WTC11 (cell line): ENCODE results near the gene KDM2B. TPM values are rescaled to one million over a fixed set of nuclear protein-coding genes. Genes with fewer than 3 reads are reported as not detected.
A peak's percentile ranks its signal among the peaks of the same experiment; 100 is the strongest.

ENCODE experiments used
- ATAC-seq: fragments of 200-7000 bp; cut with Tn5 transposase; 2 replicates; pipeline ENCODE4 v1.10.0; 2021; ENCODE audit warnings: mild to moderate bottlenecking, moderate library complexity
- CTCF ChIA-PET: fragments of 300-600 bp; sonication (Branson Sonifier 250); formaldehyde crosslinking; loops from one replicate; lab custom pipeline; 2021; ENCODE audit warnings: antibody characterized with exemption; lab: Charles Lee
- POLR2A ChIA-PET: fragments of 350-600 bp; sonication (Branson Sonifier 250); formaldehyde crosslinking; loops from one replicate; lab custom pipeline; 2021; ENCODE audit warnings: antibody characterized with exemption; lab: Charles Lee
- DNase-seq: peaks from one replicate; pipeline ENCODE4 v3.0.0; 2021; ENCODE audit warnings: low spot score
- H3K27ac Mint-ChIP-seq: 2 replicates; pipeline ENCODE4 v1.8.0; 2021; ENCODE audit warnings: mixed read lengths
- H3K27me3 Mint-ChIP-seq: 2 replicates; pipeline ENCODE4 v1.8.0; 2021; ENCODE audit warnings: low read depth, mild to moderate bottlenecking, moderate library complexity, mixed read lengths
- H3K36me3 Mint-ChIP-seq: 2 replicates; pipeline ENCODE4 v1.8.0; 2021; ENCODE audit warnings: mixed read lengths
- H3K4me1 Mint-ChIP-seq: 2 replicates; pipeline ENCODE4 v1.8.0; 2022; ENCODE audit warnings: mixed read lengths
- H3K4me3 Mint-ChIP-seq: 2 replicates; pipeline ENCODE4 v1.8.0; 2021; ENCODE audit warnings: mild to moderate bottlenecking, moderate library complexity, mixed read lengths
- H3K9me3 Mint-ChIP-seq: 2 replicates; pipeline ENCODE4 v1.8.0; 2021; ENCODE audit warnings: mixed read lengths
- EMX1 ChIP-seq: fragments of 250-450 bp; sonication (Bioruptor Pico); IDR thresholded peaks from 2 replicates; pipeline ENCODE4 v1.8.0; 2021; ENCODE audit warnings: mild to moderate bottlenecking
- ESRRA ChIP-seq: sonication (generic); formaldehyde crosslinking; IDR thresholded peaks from 2 replicates; pipeline ENCODE4 v1.8.1; 2022; ENCODE audit warnings: mild to moderate bottlenecking, missing genetic modification reagents, borderline replicate concordance
- ETV6 ChIP-seq: sonication (generic); formaldehyde crosslinking; IDR thresholded peaks from 2 replicates; pipeline ENCODE4 v1.8.1; 2022; ENCODE audit warnings: mild to moderate bottlenecking, missing genetic modification reagents
- IRF2 ChIP-seq: sonication (generic); formaldehyde crosslinking; IDR thresholded peaks from 2 replicates; pipeline ENCODE4 v1.8.0; 2022; ENCODE audit warnings: low read depth, missing genetic modification reagents, borderline replicate concordance
- NR3C1 ChIP-seq: sonication (generic); formaldehyde crosslinking; conservative IDR thresholded peaks from 2 replicates; pipeline ENCODE4 v1.8.1; 2023; ENCODE audit warnings: low read depth, mild to moderate bottlenecking, missing genetic modification reagents
- OVOL2 ChIP-seq: fragments of 250-450 bp; sonication (Bioruptor Pico); IDR thresholded peaks from 2 replicates; pipeline ENCODE4 v1.9.0; 2021; ENCODE audit warnings: mild to moderate bottlenecking, borderline replicate concordance
- TEAD1 ChIP-seq: sonication (generic); formaldehyde crosslinking; IDR thresholded peaks from 2 replicates; pipeline ENCODE4 v1.8.0; 2022; ENCODE audit warnings: mild to moderate bottlenecking, missing genetic modification reagents
- TP53 ChIP-seq: sonication (generic); formaldehyde crosslinking; IDR thresholded peaks from 2 replicates; pipeline ENCODE4 v1.8.1; 2023; ENCODE audit warnings: mild to moderate bottlenecking, missing genetic modification reagents
- ZNF396 ChIP-seq: fragments of 250-450 bp; sonication (Bioruptor Pico); IDR thresholded peaks from 2 replicates; pipeline ENCODE4 v1.8.0; 2021; ENCODE audit warnings: mild to moderate bottlenecking, moderate library complexity, borderline replicate concordance
- total RNA-seq: library from RNA; stranded (reverse); gene quantifications from 3 replicates; pipeline ENCODE4 v1.2.3, GENCODE V29; 2021
- TF ChIP-seq, protein P1 (sequence below): sonication (generic); formaldehyde crosslinking; IDR thresholded peaks from 2 replicates; pipeline ENCODE4 v1.8.0; 2022; ENCODE audit warnings: mild to moderate bottlenecking, missing genetic modification reagents
- TF ChIP-seq, protein P2 (sequence below): sonication (generic); formaldehyde crosslinking; IDR thresholded peaks from 2 replicates; pipeline ENCODE4 v1.8.0; 2022; ENCODE audit warnings: missing genetic modification reagents
- TF ChIP-seq, protein P3 (sequence below): fragments of 200-600 bp; IDR thresholded peaks from 2 replicates; pipeline ENCODE4 v1.8.0; 2022; ENCODE audit warnings: antibody characterized with exemption
- TF ChIP-seq, protein P4 (sequence below): sonication (generic); formaldehyde crosslinking; IDR thresholded peaks from 2 replicates; pipeline ENCODE4 v1.8.1; 2023; ENCODE audit warnings: mild to moderate bottlenecking, missing genetic modification reagents
- TF ChIP-seq, protein P5 (sequence below): sonication (generic); formaldehyde crosslinking; IDR thresholded peaks from 2 replicates; pipeline ENCODE4 v1.8.0; 2022; ENCODE audit warnings: mild to moderate bottlenecking, missing genetic modification reagents
- TF ChIP-seq, protein P6 (sequence below): fragments of 250-450 bp; sonication (Bioruptor Pico); IDR thresholded peaks from 2 replicates; pipeline ENCODE4 v1.9.0; 2021; ENCODE audit warnings: moderate library complexity, mild to moderate bottlenecking, inconsistent platforms, borderline replicate concordance
- TF ChIP-seq, protein P7 (sequence below): sonication (generic); formaldehyde crosslinking; IDR thresholded peaks from 2 replicates; pipeline ENCODE4 v1.8.1; 2023; ENCODE audit warnings: mild to moderate bottlenecking, moderate library complexity, missing genetic modification reagents

Gene KDM2B
- total RNA-seq, 1 experiment from 2014 or later: 147 TPM

DNA sequence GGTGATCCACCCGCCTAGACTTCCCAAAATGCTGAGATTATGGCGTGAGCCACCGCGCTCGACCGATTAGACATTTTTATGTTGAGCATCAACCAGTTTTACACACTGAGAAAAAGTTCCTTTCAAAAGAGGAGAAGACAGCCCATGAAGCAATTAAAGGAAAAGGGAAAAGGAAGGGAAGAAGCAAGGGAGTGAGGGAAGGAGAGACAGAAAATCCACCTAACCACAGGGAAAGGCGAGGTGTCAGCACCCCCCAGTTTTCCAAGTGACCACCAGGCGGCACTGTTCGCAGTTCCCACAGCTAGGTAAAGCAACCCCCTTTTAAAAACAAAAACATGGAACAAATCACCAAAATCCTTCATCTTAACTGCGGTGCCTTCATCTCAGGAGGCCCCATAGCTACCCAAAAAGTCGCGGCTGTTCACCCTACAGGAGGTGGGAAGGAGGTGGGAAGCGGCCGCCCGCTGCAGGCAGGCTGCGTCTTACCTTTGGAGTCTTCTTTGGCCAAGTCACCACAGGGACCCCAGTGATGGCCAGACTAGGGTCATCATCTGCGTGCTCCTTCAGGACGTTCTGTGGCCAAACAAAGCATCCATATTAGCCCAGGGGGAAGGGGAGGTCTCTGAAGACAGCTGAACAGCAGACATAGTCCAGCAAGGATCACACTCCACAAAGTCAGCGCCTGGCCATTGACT is 86.6 kb downstream of the KDM2B start:
- peaks cover 17% of the 10 kb centered on the region for H3K4me1 Mint-ChIP-seq
- no peaks in the 10 kb centered on the region for H3K9me3 Mint-ChIP-seq
- ATAC-seq (peak; percentile 78), DNase-seq (peak; percentile 84)
- peaks cover 31% of the 10 kb centered on the region for H3K36me3 Mint-ChIP-seq
- H3K4me3 Mint-ChIP-seq: no peak overlapping the region
- H3K27me3 Mint-ChIP-seq: no peaks in the 10 kb centered on the region
- TF ChIP-seq, protein P1, sequence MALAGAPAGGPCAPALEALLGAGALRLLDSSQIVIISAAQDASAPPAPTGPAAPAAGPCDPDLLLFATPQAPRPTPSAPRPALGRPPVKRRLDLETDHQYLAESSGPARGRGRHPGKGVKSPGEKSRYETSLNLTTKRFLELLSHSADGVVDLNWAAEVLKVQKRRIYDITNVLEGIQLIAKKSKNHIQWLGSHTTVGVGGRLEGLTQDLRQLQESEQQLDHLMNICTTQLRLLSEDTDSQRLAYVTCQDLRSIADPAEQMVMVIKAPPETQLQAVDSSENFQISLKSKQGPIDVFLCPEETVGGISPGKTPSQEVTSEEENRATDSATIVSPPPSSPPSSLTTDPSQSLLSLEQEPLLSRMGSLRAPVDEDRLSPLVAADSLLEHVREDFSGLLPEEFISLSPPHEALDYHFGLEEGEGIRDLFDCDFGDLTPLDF (CRISPR knock-in tag): no peak
- TF ChIP-seq, protein P2, sequence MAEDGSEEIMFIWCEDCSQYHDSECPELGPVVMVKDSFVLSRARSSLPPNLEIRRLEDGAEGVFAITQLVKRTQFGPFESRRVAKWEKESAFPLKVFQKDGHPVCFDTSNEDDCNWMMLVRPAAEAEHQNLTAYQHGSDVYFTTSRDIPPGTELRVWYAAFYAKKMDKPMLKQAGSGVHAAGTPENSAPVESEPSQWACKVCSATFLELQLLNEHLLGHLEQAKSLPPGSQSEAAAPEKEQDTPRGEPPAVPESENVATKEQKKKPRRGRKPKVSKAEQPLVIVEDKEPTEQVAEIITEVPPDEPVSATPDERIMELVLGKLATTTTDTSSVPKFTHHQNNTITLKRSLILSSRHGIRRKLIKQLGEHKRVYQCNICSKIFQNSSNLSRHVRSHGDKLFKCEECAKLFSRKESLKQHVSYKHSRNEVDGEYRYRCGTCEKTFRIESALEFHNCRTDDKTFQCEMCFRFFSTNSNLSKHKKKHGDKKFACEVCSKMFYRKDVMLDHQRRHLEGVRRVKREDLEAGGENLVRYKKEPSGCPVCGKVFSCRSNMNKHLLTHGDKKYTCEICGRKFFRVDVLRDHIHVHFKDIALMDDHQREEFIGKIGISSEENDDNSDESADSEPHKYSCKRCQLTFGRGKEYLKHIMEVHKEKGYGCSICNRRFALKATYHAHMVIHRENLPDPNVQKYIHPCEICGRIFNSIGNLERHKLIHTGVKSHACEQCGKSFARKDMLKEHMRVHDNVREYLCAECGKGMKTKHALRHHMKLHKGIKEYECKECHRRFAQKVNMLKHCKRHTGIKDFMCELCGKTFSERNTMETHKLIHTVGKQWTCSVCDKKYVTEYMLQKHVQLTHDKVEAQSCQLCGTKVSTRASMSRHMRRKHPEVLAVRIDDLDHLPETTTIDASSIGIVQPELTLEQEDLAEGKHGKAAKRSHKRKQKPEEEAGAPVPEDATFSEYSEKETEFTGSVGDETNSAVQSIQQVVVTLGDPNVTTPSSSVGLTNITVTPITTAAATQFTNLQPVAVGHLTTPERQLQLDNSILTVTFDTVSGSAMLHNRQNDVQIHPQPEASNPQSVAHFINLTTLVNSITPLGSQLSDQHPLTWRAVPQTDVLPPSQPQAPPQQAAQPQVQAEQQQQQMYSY (CRISPR knock-in tag): 0 out of 2 replicates have a peak, but pooled peaks have one; percentile 16
- TF ChIP-seq, protein P3, sequence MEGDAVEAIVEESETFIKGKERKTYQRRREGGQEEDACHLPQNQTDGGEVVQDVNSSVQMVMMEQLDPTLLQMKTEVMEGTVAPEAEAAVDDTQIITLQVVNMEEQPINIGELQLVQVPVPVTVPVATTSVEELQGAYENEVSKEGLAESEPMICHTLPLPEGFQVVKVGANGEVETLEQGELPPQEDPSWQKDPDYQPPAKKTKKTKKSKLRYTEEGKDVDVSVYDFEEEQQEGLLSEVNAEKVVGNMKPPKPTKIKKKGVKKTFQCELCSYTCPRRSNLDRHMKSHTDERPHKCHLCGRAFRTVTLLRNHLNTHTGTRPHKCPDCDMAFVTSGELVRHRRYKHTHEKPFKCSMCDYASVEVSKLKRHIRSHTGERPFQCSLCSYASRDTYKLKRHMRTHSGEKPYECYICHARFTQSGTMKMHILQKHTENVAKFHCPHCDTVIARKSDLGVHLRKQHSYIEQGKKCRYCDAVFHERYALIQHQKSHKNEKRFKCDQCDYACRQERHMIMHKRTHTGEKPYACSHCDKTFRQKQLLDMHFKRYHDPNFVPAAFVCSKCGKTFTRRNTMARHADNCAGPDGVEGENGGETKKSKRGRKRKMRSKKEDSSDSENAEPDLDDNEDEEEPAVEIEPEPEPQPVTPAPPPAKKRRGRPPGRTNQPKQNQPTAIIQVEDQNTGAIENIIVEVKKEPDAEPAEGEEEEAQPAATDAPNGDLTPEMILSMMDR: peak; percentile 90
- H3K27ac Mint-ChIP-seq: peak overlapping the region; percentile 88
- POLR2A ChIA-PET: interaction anchor here (0.6 kb wide), 2 partner anchors 70 to 154 kb away, joined by 3 read pairs; no protein-coding TSS in a partner anchor
- CTCF ChIA-PET: interaction anchor here (0.6 to 3.2 kb wide), 15 partner anchors 12 to 512 kb away, joined by 3 to 13 read pairs (median 4); no protein-coding TSS in a partner anchor

DNA sequence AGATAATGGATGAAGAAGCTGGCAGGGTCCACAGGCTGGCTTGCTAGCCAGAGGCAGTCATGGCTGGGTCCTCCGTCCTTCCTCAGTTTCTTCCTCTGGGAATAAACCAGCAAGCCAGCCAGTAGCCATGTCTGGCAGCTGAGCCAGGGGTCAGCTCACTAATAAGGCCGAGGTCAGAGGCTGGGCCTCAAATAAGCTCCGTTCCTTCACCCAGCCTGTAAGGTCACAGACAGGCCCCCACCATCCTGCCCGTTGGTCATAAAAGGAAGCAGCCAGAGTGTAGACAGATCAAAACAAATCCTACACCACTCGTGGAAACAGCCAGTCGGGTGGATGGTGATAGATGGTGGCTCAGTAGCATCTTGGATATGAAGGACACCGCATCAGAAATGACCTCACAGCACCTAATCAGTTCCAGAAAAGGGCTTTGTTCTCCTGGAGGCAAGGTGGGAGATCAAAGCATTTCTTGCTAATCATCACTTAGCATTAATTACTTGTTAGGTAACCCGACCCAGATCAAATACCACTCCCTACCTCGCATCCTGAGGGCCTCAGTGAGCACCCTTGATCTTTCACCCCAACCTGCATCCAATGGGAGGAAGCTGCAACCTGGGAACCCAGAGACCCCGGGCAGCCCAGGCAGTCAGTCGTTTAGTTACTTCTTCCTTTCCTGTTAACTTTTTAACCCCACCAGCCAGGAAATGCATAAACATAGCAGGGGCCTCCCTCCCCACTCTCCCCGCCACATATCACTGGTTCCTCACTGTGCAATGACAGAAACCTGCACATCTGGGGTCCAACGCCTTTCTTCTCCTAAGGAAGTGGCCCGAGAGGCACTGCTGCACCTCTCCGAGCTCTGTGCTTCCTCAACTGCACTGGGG is 90.2 kb downstream of the KDM2B start:
- H3K36me3 Mint-ChIP-seq: peaks cover 26% of the 10 kb centered on the region
- DNase-seq (no peak), ATAC-seq (no peak; the same call in 1 of the 2 replicates)
- H3K9me3 Mint-ChIP-seq: no peaks in the 10 kb centered on the region
- H3K27ac Mint-ChIP-seq: peak overlapping the region; percentile 19; the same call in 1 of the 2 replicates
- ChIA-PET POLR2A (interaction anchor here (0.6 kb wide), 1 partner anchor 89 kb away, joined by 9 read pairs; no protein-coding TSS in a partner anchor), CTCF (interaction anchor here (0.6 to 2.6 kb wide), 7 partner anchors 10 to 245 kb away, joined by 3 to 17 read pairs (median 4); no protein-coding TSS in a partner anchor)
- no peak overlapping the region for H3K4me3 Mint-ChIP-seq
- H3K27me3 Mint-ChIP-seq: no peaks in the 10 kb centered on the region
- H3K4me1 Mint-ChIP-seq: peaks cover 21% of the 10 kb centered on the region
- TF ChIP-seq, protein P4, sequence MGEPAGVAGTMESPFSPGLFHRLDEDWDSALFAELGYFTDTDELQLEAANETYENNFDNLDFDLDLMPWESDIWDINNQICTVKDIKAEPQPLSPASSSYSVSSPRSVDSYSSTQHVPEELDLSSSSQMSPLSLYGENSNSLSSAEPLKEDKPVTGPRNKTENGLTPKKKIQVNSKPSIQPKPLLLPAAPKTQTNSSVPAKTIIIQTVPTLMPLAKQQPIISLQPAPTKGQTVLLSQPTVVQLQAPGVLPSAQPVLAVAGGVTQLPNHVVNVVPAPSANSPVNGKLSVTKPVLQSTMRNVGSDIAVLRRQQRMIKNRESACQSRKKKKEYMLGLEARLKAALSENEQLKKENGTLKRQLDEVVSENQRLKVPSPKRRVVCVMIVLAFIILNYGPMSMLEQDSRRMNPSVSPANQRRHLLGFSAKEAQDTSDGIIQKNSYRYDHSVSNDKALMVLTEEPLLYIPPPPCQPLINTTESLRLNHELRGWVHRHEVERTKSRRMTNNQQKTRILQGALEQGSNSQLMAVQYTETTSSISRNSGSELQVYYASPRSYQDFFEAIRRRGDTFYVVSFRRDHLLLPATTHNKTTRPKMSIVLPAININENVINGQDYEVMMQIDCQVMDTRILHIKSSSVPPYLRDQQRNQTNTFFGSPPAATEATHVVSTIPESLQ (CRISPR knock-in tag): no peak
- no peak for TF ChIP-seq IRF2 (CRISPR knock-in tag)
- TF ChIP-seq, protein P5, sequence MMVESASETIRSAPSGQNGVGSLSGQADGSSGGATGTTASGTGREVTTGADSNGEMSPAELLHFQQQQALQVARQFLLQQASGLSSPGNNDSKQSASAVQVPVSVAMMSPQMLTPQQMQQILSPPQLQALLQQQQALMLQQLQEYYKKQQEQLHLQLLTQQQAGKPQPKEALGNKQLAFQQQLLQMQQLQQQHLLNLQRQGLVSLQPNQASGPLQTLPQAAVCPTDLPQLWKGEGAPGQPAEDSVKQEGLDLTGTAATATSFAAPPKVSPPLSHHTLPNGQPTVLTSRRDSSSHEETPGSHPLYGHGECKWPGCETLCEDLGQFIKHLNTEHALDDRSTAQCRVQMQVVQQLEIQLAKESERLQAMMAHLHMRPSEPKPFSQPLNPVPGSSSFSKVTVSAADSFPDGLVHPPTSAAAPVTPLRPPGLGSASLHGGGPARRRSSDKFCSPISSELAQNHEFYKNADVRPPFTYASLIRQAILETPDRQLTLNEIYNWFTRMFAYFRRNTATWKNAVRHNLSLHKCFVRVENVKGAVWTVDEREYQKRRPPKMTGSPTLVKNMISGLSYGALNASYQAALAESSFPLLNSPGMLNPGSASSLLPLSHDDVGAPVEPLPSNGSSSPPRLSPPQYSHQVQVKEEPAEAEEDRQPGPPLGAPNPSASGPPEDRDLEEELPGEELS: no peak
- no peak for TF ChIP-seq ZNF396 (CRISPR knock-in tag)
- TF ChIP-seq ESRRA (CRISPR knock-in tag): no peak
- TF ChIP-seq, protein P6, sequence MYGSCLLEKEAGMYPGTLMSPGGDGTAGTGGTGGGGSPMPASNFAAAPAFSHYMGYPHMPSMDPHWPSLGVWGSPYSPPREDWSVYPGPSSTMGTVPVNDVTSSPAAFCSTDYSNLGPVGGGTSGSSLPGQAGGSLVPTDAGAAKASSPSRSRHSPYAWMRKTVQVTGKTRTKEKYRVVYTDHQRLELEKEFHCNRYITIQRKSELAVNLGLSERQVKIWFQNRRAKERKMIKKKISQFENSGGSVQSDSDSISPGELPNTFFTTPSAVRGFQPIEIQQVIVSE: no peak
- TF ChIP-seq, protein P7, sequence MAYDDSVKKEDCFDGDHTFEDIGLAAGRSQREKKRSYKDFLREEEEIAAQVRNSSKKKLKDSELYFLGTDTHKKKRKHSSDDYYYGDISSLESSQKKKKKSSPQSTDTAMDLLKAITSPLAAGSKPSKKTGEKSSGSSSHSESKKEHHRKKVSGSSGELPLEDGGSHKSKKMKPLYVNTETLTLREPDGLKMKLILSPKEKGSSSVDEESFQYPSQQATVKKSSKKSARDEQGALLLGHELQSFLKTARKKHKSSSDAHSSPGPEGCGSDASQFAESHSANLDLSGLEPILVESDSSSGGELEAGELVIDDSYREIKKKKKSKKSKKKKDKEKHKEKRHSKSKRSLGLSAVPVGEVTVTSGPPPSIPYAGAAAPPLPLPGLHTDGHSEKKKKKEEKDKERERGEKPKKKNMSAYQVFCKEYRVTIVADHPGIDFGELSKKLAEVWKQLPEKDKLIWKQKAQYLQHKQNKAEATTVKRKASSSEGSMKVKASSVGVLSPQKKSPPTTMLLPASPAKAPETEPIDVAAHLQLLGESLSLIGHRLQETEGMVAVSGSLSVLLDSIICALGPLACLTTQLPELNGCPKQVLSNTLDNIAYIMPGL (CRISPR knock-in tag): no peak
- no peak for TF ChIP-seq OVOL2 (CRISPR knock-in tag)
- TF ChIP-seq NR3C1 (CRISPR knock-in tag): no peak
- TF ChIP-seq EMX1: no peak
- TF ChIP-seq ETV6 (CRISPR knock-in tag): no peak
- no peak for TF ChIP-seq TP53 (CRISPR knock-in tag)
- TF ChIP-seq TEAD1 (CRISPR knock-in tag): no peak
